WTC11 (cell line): Measurements from ENCODE around the gene TEX51. TPM values are rescaled to one million over a fixed set of nuclear protein-coding genes. Genes with fewer than 3 reads are reported as not detected.

Experiments
- ATAC-seq: fragments of 200-7000 bp; cut with Tn5 transposase; 2 replicates; pipeline ENCODE4 v1.10.0; 2021; ENCODE audit warnings: mild to moderate bottlenecking, moderate library complexity
- CTCF ChIA-PET: fragments of 300-600 bp; sonication (Branson Sonifier 250); formaldehyde crosslinking; loops from one replicate; lab custom pipeline; 2021; ENCODE audit warnings: antibody characterized with exemption; lab: Charles Lee
- POLR2A ChIA-PET: fragments of 350-600 bp; sonication (Branson Sonifier 250); formaldehyde crosslinking; loops from one replicate; lab custom pipeline; 2021; ENCODE audit warnings: antibody characterized with exemption; lab: Charles Lee
- DNase-seq: peaks from one replicate; pipeline ENCODE4 v3.0.0; 2021; ENCODE audit warnings: low spot score
- H3K27ac Mint-ChIP-seq: 2 replicates; pipeline ENCODE4 v1.8.0; 2021; ENCODE audit warnings: mixed read lengths
- H3K27me3 Mint-ChIP-seq: 2 replicates; pipeline ENCODE4 v1.8.0; 2021; ENCODE audit warnings: low read depth, mild to moderate bottlenecking, moderate library complexity, mixed read lengths
- H3K36me3 Mint-ChIP-seq: 2 replicates; pipeline ENCODE4 v1.8.0; 2021; ENCODE audit warnings: mixed read lengths
- H3K4me1 Mint-ChIP-seq: 2 replicates; pipeline ENCODE4 v1.8.0; 2022; ENCODE audit warnings: mixed read lengths
- H3K4me3 Mint-ChIP-seq: 2 replicates; pipeline ENCODE4 v1.8.0; 2021; ENCODE audit warnings: mild to moderate bottlenecking, moderate library complexity, mixed read lengths
- H3K9me3 Mint-ChIP-seq: 2 replicates; pipeline ENCODE4 v1.8.0; 2021; ENCODE audit warnings: mixed read lengths
- ARID4B ChIP-seq: sonication (generic); formaldehyde crosslinking; IDR thresholded peaks from 2 replicates; pipeline ENCODE4 v1.8.0; 2023; ENCODE audit warnings: missing genetic modification reagents, mild to moderate bottlenecking, borderline replicate concordance
- CREB1 ChIP-seq: sonication (generic); formaldehyde crosslinking; IDR thresholded peaks from 2 replicates; pipeline ENCODE4 v1.8.0; 2023; ENCODE audit warnings: mild to moderate bottlenecking, missing genetic modification reagents
- CREM ChIP-seq: sonication (generic); formaldehyde crosslinking; IDR thresholded peaks from 2 replicates; pipeline ENCODE4 v1.8.1; 2022; ENCODE audit warnings: mild to moderate bottlenecking, missing genetic modification reagents, moderate library complexity
- ELF4 ChIP-seq: sonication (generic); formaldehyde crosslinking; IDR thresholded peaks from 2 replicates; pipeline ENCODE4 v1.8.1; 2022; ENCODE audit warnings: low read depth, mild to moderate bottlenecking, moderate library complexity, missing genetic modification reagents
- EMX1 ChIP-seq: fragments of 250-450 bp; sonication (Bioruptor Pico); IDR thresholded peaks from 2 replicates; pipeline ENCODE4 v1.8.0; 2021; ENCODE audit warnings: mild to moderate bottlenecking
- GABPB1 ChIP-seq: sonication (generic); formaldehyde crosslinking; IDR thresholded peaks from 2 replicates; pipeline ENCODE4 v1.8.1; 2023; ENCODE audit warnings: mild to moderate bottlenecking, missing genetic modification reagents
- GRHL2 ChIP-seq: fragments of 250-450 bp; sonication (Bioruptor Pico); IDR thresholded peaks from 2 replicates; pipeline ENCODE4 v1.8.0; 2022; ENCODE audit warnings: mild to moderate bottlenecking, moderate library complexity; ENCODE audit not compliant: insufficient replicate concordance, severe bottlenecking
- MXD4 ChIP-seq: fragments of 250-450 bp; sonication (Bioruptor Pico); IDR thresholded peaks from 2 replicates; pipeline ENCODE4 v1.8.0; 2021; ENCODE audit warnings: mild to moderate bottlenecking, moderate library complexity, borderline replicate concordance
- MYBL2 ChIP-seq: sonication (generic); formaldehyde crosslinking; IDR thresholded peaks from 2 replicates; pipeline ENCODE4 v1.8.1; 2023; ENCODE audit warnings: mild to moderate bottlenecking, moderate library complexity, missing genetic modification reagents
- PREB ChIP-seq: sonication (generic); formaldehyde crosslinking; IDR thresholded peaks from 2 replicates; pipeline ENCODE4 v1.8.1; 2022; ENCODE audit warnings: mild to moderate bottlenecking, missing genetic modification reagents, moderate library complexity, borderline replicate concordance
- SOX15 ChIP-seq: fragments of 250-450 bp; sonication (Bioruptor Pico); IDR thresholded peaks from 2 replicates; pipeline ENCODE4 v1.9.0; 2021; ENCODE audit warnings: mild to moderate bottlenecking
- ZNF121 ChIP-seq: sonication (generic); formaldehyde crosslinking; IDR thresholded peaks from 2 replicates; pipeline ENCODE4 v1.8.0; 2023; ENCODE audit warnings: missing genetic modification reagents
- ZNF263 ChIP-seq: sonication (generic); formaldehyde crosslinking; IDR thresholded peaks from 2 replicates; pipeline ENCODE4 v1.8.1; 2022; ENCODE audit warnings: low read depth, mild to moderate bottlenecking, moderate library complexity, missing genetic modification reagents
- ZNF317 ChIP-seq: sonication (generic); formaldehyde crosslinking; IDR thresholded peaks from 2 replicates; pipeline ENCODE4 v1.8.1; 2023; ENCODE audit warnings: low read depth, mild to moderate bottlenecking, moderate library complexity, missing genetic modification reagents, borderline replicate concordance
- ZNF512 ChIP-seq: sonication (generic); formaldehyde crosslinking; IDR thresholded peaks from 2 replicates; pipeline ENCODE4 v1.8.1; 2022; ENCODE audit warnings: missing genetic modification reagents, borderline replicate concordance
- total RNA-seq: library from RNA; stranded (reverse); gene quantifications from 3 replicates; pipeline ENCODE4 v1.2.3, GENCODE V29; 2021
- TF ChIP-seq, protein P1 (sequence below): fragments of 250-450 bp; sonication (Bioruptor Pico); IDR thresholded peaks from 2 replicates; pipeline ENCODE4 v1.9.0; 2021; ENCODE audit warnings: mild to moderate bottlenecking
- TF ChIP-seq, protein P2 (sequence below): sonication (generic); formaldehyde crosslinking; IDR thresholded peaks from 2 replicates; pipeline ENCODE4 v1.8.1; 2023; ENCODE audit warnings: mild to moderate bottlenecking, missing genetic modification reagents, moderate library complexity
- TF ChIP-seq, protein P3 (sequence below): sonication (generic); formaldehyde crosslinking; conservative IDR thresholded peaks from 2 replicates; pipeline ENCODE4 v1.8.1; 2022; ENCODE audit warnings: mild to moderate bottlenecking, missing genetic modification reagents

TEX51 gene
- total RNA-seq, 1 experiment from 2014 or later = not detected

DNA sequence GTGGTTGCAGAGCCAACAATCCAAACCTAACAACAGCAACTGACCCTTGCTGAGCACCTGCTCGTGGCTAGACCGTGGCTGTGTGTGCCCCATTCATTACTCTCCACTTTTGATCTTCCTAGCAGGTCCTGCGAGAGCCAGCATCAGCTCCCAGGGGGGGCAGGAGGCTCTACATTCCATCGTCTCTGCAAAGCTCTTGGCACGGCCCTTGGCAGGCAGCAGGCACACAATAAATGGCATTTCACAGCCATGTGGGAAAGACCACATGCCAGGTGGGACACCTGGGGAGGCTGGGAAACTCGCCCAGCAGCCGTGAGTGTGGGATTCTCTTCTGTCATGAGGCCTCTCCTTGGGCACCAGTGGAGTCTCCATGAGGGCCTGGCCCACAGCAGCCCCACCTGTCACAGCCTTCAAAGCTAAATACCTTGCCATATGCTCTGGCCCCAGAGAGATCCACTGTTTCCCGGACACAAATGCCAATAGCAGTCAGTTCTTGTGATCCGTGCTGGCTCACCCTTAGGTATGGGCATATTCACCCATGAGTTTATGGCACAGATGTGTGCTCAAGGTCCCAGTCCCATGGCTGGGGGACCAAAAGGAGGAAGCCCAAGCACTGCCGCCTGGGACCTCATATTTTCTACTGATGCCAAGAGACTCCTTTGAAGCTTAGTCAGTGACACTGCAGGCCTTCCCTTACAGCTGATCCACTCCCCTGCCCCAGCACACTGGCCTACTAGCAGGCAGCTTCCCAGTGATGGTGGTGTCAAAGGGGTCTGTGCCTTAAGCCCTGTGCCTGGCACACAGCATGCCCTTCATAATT, 6.8 kb upstream of the TEX51 start (continued):
- TF ChIP-seq ARID4B (no peak), PREB (CRISPR knock-in tag) (no peak), MXD4 (CRISPR knock-in tag) (no peak), SOX15 (CRISPR knock-in tag) (no peak), EMX1 (CRISPR knock-in tag) (no peak), ELF4 (no peak), GRHL2 (CRISPR knock-in tag) (no peak), CREM (CRISPR knock-in tag) (no peak)
- TF ChIP-seq, protein P1, sequence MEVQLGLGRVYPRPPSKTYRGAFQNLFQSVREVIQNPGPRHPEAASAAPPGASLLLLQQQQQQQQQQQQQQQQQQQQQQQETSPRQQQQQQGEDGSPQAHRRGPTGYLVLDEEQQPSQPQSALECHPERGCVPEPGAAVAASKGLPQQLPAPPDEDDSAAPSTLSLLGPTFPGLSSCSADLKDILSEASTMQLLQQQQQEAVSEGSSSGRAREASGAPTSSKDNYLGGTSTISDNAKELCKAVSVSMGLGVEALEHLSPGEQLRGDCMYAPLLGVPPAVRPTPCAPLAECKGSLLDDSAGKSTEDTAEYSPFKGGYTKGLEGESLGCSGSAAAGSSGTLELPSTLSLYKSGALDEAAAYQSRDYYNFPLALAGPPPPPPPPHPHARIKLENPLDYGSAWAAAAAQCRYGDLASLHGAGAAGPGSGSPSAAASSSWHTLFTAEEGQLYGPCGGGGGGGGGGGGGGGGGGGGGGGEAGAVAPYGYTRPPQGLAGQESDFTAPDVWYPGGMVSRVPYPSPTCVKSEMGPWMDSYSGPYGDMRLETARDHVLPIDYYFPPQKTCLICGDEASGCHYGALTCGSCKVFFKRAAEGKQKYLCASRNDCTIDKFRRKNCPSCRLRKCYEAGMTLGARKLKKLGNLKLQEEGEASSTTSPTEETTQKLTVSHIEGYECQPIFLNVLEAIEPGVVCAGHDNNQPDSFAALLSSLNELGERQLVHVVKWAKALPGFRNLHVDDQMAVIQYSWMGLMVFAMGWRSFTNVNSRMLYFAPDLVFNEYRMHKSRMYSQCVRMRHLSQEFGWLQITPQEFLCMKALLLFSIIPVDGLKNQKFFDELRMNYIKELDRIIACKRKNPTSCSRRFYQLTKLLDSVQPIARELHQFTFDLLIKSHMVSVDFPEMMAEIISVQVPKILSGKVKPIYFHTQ = no peak

- POLR2A ChIA-PET = no interaction called here
- Mint-ChIP-seq H3K36me3 (no peaks in the 10 kb centered on the region), H3K4me3 (no peak overlapping the region), H3K27me3 (peaks cover 7% of the 10 kb centered on the region), H3K27ac (no peak overlapping the region), H3K4me1 (peaks cover 13% of the 10 kb centered on the region), H3K9me3 (0 out of 2 replicates have a peak, but pooled peaks cover 4% of the 10 kb centered on the region)
- DNase-seq (no peak), ATAC-seq (no peak)
- TF ChIP-seq ZNF317 (CRISPR knock-in tag) (no peak), ZNF263 (CRISPR knock-in tag) (no peak), CREB1 (CRISPR knock-in tag) (no peak), GABPB1 (CRISPR knock-in tag) (no peak), ZNF121 (CRISPR knock-in tag) (no peak), GRHL2 (CRISPR knock-in tag) (no peak), ZNF512 (CRISPR knock-in tag) (no peak), MYBL2 (no peak)
- TF ChIP-seq, protein P2, sequence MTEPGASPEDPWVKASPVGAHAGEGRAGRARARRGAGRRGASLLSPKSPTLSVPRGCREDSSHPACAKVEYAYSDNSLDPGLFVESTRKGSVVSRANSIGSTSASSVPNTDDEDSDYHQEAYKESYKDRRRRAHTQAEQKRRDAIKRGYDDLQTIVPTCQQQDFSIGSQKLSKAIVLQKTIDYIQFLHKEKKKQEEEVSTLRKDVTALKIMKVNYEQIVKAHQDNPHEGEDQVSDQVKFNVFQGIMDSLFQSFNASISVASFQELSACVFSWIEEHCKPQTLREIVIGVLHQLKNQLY (CRISPR knock-in tag) = no peak
- TF ChIP-seq, protein P3, sequence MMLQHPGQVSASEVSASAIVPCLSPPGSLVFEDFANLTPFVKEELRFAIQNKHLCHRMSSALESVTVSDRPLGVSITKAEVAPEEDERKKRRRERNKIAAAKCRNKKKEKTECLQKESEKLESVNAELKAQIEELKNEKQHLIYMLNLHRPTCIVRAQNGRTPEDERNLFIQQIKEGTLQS (CRISPR knock-in tag) = no peak
- CTCF ChIA-PET = no interaction called here
Observed at GRCh38 chr2:126893153-126893552, 5.5 kb upstream of the TEX51 start.
